NB4 (cell line): Measurements from ENCODE around the gene IPP.

Source experiments
- DNase-seq: peaks from one replicate; pipeline ENCODE4 v3.0.0; 2010; ENCODE audit warnings: low read depth
- H3K4me3 ChIP-seq: one replicate; pipeline ENCODE4 v1.5.1; 2011; ENCODE audit warnings: mild to moderate bottlenecking, low read depth, low read length, moderate library complexity
- CTCF ChIP-seq: IDR thresholded peaks from one replicate; pipeline ENCODE4 v1.5.1; 2012; ENCODE audit warnings: low read depth, low read length
- MYC ChIP-seq: IDR thresholded peaks from 2 replicates; pipeline ENCODE4 v1.6.1; 2011; ENCODE audit warnings: low read depth, low read length
- POLR2A ChIP-seq: IDR thresholded peaks from 2 replicates; pipeline ENCODE4 v1.6.1; 2011; ENCODE audit warnings: mild to moderate bottlenecking; ENCODE audit not compliant: insufficient read length; ENCODE audit errors: extremely low read depth
- TF ChIP-seq, protein P1 (sequence below): IDR thresholded peaks from 2 replicates; pipeline ENCODE4 v1.6.1; 2011; ENCODE audit warnings: low read depth, low read length

Gene IPP

DNA sequence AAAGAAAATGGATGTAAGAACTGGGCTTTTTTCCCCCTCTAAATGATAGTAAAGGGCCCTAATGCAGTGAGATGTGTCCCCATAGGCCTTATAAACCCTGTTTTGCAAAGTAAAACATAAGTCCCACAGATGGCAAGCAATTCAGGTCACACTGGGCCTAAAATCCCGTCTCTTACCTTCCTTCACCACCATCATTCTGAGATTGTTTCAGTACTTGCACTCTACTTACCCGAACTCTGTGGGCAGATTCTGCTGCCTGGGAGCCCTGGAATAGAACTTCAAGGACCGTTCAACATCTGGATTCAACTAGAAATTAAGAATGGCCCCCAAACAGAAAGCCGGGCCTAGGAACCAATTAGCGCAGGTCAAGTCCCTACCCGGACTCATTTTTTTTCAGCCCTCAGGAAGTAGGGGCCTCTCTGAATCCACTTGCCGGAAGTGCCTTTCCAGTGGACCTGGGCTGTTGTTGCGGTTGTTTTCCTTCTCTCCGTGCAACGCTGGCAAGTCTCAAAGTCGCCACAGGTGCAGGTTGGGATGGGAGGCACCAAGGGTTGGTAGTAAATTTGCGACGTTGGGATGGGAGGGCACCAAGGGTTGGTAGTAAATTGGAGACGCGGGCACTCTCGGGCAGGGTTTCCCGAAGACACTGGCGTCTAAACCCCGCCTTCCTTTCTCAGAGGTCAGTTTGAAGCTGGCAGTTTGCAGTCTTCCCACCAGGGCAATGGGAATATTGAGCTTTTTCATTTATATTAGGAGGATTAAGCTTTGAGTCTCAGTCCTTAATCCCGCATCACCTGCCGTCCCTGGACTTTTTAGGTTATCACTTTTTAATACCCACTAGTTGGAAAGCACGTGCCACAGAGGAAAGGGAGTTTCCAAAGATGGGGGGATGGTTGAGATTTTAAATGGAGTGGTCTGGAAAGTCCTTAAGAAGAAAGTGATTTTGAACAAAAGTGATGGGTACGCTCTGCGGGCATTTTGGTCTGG is 62.4 kb downstream of the IPP start, which contains the start of gene TMEM69:
TMEM69 (plus strand) TSS at position 428 of the 987 bp plus-strand sequence. CDS start 2,888 bp downstream, outside the sequence.
- H3K4me3 ChIP-seq: peak within 1 kb of the TSS; percentile 100
- peak; percentile 92 for DNase-seq
- TF ChIP-seq POLR2A (peak; percentile 70), MYC (peak; percentile 54), CTCF (no peak)
- TF ChIP-seq, protein P1, sequence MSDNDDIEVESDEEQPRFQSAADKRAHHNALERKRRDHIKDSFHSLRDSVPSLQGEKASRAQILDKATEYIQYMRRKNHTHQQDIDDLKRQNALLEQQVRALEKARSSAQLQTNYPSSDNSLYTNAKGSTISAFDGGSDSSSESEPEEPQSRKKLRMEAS: peak; percentile 86

GRCh38 chr1:45687014-45687753 is 63.3 kb downstream of the IPP start:
- TF ChIP-seq, protein P1: peak; percentile 40; the same call in 1 of the 2 replicates
- peak; percentile 98 for TF ChIP-seq POLR2A
- no peak for TF ChIP-seq CTCF
- TF ChIP-seq MYC: peak; percentile 48; the same call in 1 of the 2 replicates
- peak overlapping the region; percentile 100 for H3K4me3 ChIP-seq
- DNase-seq: peak; percentile 99

DNA sequence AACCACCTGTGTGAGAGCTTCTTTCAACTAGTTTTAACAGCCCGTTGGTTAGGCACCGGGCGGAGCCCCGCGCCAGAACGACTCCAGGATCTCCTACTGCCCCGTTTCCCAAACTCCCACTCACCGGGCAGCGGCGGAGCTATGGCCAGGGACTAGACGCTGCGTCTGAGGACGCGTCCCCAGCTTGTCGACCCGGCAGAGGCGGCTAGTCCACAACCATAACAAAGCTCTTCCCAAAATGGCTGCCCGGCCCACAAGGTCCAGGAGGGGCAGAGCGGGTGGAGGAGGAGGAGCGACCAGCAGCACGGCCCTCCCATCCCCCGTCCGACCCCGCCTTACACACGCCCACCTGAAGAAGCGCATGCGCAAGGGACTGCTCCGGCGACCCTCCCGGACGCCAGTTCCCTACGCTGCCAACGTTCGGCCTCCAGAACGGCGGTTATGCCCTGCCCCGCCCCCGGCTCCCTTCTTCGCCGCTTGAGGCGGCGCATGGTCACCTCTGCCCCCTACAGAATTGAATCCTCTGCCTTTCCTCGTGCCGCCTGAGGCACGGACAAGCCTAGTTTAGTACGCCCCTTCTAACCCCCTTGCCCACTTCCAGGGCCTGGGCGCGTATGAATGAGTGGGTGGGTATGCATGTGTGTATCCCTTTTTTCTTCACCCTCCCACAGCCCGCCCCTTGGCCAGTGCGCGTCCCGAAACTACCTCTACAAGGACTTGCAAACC is 64.0 kb downstream of the IPP start, which contains the start of gene GPBP1L1:
GPBP1L1 (minus strand) TSS at position 246 of the 726 bp plus-strand sequence. CDS start 27,446 bp downstream, outside the sequence.
- H3K4me3 ChIP-seq: peak within 1 kb of the TSS; percentile 100
- DNase-seq: peak; percentile 98
- TF ChIP-seq, protein P1: peak; percentile 78
- peak; percentile 44; the same call in 1 of the 2 replicates for TF ChIP-seq MYC
- TF ChIP-seq CTCF: no peak
- TF ChIP-seq POLR2A: peak; percentile 84

- peak; percentile 56 for DNase-seq
- peak overlapping the region; percentile 91 for H3K4me3 ChIP-seq
- TF ChIP-seq, protein P1: no peak
- TF ChIP-seq POLR2A: no peak
- no peak for TF ChIP-seq MYC
- TF ChIP-seq CTCF: no peak
These were observed 64.5 kb downstream of the IPP start for GRCh38 chr1:45686015-45686287.

- peak overlapping the region; percentile 91 for H3K4me3 ChIP-seq
- TF ChIP-seq POLR2A: no peak
- TF ChIP-seq MYC: no peak
- TF ChIP-seq, protein P1: no peak
- TF ChIP-seq CTCF: no peak
- DNase-seq: peak; percentile 37
These were observed 65.0 kb downstream of the IPP start for GRCh38 chr1:45685308-45686014.
